T-helper 2 cell (primary cell): ENCODE measurements around the gene DKC1.
"Not testable (repeated sequence)": the region's sequence is repeated elsewhere in the genome, so short reads cannot be mapped to it uniquely, and the experiment has no call there.

Experiments
- DNase-seq, 5 experiments: peaks; one replicate each; pipeline versions ENCODE4 v3.0.0 to v3.0.0-alpha.2; 2012 to 2022

Gene DKC1

DNA sequence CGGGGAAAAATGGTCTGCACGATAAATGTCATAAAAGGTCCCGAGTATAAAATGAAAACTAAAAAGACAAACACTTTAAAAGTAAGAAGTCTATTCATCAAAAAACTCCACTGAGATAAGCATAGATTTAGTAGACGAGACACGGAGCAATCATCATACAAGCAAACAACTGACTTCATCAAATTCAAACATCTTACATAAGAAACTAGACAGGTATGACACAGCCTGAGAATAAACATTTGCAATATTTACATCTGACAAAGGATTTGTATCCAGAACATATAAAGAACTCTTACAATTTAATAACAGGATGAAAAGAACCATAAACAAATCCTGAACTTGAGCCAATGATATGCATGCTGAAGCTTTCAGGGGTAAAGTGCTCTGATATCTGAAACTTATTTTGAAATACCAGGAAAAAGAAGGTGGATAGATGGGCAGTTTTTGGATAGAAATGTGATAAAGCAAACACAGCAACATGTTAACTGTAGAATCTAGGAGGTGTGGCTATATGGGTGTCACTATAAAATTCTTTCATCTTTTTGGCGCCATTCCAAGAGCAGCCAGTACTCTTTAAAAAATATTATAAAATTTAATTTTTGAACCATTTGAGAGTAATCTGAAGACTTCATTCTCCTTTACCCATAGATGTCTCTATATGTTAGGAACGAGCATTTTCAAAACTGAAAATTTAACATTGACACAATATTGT lies 30.6 kb downstream of the DKC1 start:
- DNase-seq = no peak

GRCh38 chrX:154795016-154795415 lies 32.4 kb downstream of the DKC1 start:
- no peak for DNase-seq

- DNase-seq = no peak
These were observed 34.3 kb downstream of the DKC1 start for GRCh38 chrX:154797006-154797405.

DNA sequence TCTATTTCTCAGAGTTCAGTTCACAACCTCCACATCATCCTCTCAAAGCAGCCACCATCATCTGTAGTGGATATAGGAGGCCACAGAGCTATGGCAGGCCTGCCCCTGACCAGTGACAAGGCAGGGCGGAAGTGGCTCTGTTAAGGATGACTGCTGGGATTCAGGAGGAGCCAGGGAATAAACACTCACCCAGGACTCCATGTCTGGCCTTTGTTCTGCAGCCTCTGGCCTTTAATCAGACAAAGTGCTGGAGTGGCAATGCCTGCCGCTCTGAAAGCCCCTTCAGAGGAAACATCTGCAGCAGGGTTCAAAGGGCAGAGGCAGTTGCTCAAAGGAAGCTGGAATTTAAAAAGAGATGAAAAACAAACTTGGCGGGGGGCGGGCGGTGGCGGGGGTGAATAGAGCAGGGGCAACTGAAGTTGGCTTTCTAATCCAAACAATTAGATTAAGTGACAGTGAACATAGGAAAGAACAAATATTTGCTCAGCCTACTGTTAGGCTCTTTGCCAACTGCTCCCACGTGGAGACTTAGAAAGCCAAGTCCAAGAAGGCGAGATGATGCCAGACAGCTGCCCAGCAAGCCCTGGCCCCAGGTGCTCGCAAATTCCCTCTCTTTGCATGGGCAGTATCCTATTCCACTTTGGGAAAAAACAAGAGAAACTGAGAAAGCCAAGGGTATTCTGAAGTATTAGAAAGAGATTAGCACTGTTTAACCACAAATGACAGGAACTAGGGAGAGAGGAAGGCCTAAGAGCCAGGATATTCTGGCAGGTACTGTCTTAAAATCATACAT lies 37.1 kb downstream of the DKC1 start:
- DNase-seq = no peak

- no peak for DNase-seq
These were observed 38.0 kb downstream of the DKC1 start for GRCh38 chrX:154800478-154801210.

GRCh38 chrX:154802947-154803346 lies 40.3 kb downstream of the DKC1 start:
- DNase-seq = no peak

DNA sequence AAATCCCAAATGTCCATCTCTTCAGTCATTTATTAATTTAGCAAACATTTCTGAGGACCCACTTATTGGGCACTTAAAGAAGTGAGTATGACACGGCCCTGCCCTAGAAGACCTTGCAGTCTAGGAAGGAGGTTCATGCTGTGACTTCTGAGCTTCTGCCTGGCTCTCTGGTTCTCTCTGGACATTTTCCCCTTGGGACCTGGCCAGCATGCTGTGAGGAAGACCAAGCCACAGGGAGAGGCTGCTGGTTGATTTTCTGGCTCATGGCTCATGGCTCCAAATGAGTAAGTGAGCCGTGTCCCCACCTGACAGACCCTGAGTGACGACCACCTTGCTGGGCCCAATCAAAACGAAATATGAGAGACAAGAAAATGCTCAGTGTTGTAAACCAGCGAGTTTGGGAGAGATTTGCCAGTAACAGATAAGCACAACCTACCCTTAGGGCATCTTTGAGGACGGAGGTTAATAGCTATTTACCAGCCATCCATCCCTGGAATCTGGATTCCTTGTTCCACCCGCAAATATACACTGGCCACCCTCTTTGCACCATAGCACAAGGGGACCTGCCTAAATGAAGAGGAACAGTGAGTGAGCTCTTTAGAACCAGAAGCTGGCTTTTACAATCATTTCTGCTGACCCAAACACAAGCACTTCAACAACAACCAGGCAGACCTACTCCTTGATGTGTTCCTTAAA lies 41.7 kb downstream of the DKC1 start:
- no peak for DNase-seq

GRCh38 chrX:154804957-154805695 lies 42.5 kb downstream of the DKC1 start, which contains the start of gene MPP1:
TSS of gene MPP1 (minus strand) at chrX:154805485. CDS start at chrX:154805373, 112 bp downstream.
- peak; percentile 27 to 74 (median 63) for DNase-seq

DNA sequence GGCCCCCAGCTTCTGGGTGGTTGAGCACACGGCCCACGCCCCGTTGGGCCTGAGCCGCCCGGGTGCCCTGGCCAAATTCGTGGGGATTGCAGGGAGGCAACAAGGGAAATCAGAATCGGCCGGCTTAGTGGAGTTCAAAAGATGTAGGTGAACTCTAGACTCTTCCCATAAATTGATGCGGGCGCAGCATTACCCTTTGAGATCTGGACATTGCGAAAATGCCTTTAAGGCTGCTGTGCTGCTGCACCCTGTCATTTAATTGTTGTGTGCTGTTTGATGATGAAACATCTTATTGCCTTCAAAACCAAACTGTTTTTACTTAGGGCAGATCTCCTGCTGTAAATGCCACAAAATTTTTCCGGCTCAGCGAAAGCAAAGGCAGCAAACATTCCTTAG lies 43.0 kb downstream of the DKC1 start:
- DNase-seq = no peak

GRCh38 chrX:154806837-154807501 lies 44.3 kb downstream of the DKC1 start:
- DNase-seq = no peak

GRCh38 chrX:154809939-154810665 lies 47.4 kb downstream of the DKC1 start:
- DNase-seq = peak in 1 of 5 experiments; percentile 31

GRCh38 chrX:154812341-154813101 lies 49.9 kb downstream of the DKC1 start:
- no peak for DNase-seq

DNA sequence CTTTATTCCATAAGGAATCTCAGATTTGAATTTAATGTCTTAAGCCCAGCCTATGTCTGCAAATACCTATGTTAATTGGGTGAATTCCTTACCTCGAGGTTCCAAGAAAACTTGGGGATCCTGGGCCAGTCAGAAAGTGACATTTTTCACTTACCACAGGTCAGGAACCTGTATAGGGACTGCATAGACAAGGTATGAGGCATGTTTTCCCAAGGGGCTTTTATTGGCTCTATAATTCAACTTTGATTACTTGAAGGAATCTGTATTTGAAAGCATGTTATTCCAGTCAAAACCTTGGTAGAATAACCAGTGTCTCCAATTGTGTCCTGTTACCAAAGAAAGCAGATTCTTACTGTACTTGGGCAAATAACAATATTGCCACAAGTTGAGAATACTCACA lies 51.1 kb downstream of the DKC1 start:
- no peak for DNase-seq

- no peak for DNase-seq
These were observed 52.7 kb downstream of the DKC1 start for GRCh38 chrX:154815274-154815818.

- not testable (repeated sequence) for DNase-seq
These were observed 53.7 kb downstream of the DKC1 start for GRCh38 chrX:154816326-154816898.

DNA sequence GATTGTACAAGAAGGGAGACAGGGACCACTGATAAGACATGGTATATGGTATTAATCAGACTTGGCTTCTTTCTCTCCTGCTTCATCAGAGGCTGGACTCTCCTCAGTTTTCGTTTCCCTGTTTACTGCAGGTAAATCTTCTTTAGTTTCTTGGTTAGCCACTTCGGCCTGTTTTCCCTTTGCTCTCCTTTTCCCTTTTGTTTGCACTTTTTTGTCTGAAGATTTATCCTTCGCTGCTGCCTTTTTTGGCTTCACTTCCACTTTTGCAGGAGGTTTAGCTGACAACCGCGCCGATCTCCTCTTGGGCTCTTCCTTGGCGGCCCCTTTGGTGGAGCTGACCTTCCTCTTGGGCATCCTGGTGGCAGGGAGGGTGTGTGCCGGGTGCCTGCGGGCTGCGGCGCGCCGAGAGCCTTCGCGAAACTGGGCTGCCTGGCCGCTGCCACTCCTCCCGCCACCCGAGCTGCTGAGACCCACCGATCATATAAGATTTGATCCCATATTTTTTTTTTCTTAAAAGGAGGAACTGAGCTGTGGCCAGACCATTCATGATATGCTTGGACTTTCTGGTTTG lies 54.5 kb downstream of the DKC1 start:
- not testable (repeated sequence) for DNase-seq

GRCh38 chrX:154818916-154819770 lies 56.5 kb downstream of the DKC1 start:
- no peak for DNase-seq
